ENCODE measurements around the gene BDKRB1.
"Not testable (repeated sequence)": the region's sequence is repeated elsewhere in the genome, so short reads cannot be mapped to it uniquely, and the experiment has no call there.

Gene BDKRB1

GRCh38 chr14:96235426-96235825 lies 20.6 kb upstream of the BDKRB1 start:
- no peak for DNase-seq (ENCODE audit: low spot score)

DNA sequence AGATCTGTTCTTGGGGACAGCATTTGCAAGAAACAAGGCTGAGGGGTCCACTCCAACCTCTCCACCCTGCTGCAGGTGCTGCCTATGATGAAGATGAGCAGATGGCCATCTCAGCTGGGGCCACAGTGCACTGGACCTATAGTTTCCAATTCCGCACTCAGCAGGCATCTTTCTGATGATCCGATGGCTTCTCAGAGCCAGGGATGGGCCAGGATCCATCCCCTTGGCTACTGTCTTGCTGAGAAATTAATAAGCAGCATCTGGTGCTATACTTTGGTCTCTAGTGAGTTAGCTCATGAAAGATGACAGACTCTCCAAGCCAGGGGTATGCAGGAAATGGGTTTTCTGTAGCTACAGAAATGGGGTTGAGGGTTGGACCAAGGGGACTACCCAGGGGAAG lies 18.4 kb upstream of the BDKRB1 start:
- no peak for DNase-seq (ENCODE audit: low spot score)

DNA sequence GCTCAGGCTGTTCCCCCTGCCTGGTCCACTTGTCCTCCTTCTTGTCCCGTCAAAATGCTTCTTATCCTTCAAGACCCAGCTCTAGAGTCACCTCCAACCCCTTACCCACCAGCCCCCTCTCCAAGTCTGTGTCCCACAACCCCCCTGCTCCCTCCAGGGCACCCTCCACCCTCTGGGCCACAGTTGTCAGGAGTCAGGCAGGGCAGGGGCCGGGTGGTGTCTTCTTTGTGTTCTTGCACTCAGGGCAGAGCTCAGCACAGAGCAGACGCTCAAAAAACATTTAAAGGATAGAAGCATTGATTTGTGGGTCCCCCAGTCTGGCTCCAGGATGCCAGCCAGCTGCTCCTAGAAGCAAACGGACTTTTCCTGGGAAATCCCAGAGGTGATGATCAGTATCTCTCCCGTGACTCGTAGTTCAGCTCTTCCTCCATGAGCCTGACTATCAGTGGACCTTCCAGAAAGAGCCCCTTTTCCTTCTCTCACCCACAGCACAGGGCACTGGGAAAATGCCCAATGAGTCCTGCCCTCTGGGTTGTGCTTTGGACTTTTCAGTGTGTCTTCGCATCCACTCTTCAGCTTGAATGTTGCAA lies 17.2 kb upstream of the BDKRB1 start:
- no peak for DNase-seq (ENCODE audit: low spot score)

GRCh38 chr14:96239711-96240141 lies 16.3 kb upstream of the BDKRB1 start:
- DNase-seq (ENCODE audit: low spot score), result no peak

DNA sequence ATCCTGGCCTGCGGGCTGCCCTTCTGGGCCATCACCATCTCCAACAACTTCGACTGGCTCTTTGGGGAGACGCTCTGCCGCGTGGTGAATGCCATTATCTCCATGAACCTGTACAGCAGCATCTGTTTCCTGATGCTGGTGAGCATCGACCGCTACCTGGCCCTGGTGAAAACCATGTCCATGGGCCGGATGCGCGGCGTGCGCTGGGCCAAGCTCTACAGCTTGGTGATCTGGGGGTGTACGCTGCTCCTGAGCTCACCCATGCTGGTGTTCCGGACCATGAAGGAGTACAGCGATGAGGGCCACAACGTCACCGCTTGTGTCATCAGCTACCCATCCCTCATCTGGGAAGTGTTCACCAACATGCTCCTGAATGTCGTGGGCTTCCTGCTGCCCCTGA lies 15.4 kb upstream of the BDKRB1 start:
- DNase-seq (ENCODE audit: low spot score), result no peak

DNA sequence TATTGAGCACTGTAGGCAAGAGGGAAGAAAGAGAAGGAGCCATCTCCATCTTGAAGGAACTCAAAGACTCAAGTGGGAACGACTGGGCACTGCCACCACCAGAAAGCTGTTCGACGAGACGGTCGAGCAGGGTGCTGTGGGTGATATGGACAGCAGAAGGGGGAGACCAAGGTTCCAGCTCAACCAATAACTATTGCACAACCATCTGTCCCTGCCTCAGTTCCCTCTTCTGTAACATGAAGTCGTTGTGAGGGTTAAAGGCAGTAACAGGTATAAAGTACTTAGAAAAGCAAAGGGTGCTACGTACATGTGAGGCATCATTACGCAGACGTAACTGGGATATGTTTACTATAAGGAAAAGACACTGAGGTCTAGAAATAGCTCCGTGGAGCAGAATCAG lies 13.9 kb upstream of the BDKRB1 start:
- DNase-seq (ENCODE audit: low spot score), result no peak

DNA sequence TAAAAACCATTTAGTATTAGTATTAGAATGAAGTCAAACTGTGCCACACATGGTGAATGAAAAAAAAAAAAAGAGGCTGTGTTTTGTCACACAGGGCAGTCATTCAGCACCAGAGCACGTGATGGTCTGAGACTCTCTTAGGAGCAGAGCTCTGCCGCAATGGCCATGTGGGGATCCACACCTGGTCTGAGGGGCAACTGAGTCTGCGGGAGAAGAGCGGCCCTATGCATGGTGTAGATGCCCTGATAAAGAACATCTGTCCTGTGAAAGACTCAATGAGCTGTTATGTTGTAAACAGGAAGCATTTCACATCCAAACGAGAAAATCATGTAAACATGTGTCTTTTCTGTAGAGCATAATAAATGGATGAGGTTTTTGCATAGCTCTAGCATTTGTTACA lies 12.2 kb upstream of the BDKRB1 start:
- DNase-seq (ENCODE audit: low spot score), result peak; percentile 18

DNA sequence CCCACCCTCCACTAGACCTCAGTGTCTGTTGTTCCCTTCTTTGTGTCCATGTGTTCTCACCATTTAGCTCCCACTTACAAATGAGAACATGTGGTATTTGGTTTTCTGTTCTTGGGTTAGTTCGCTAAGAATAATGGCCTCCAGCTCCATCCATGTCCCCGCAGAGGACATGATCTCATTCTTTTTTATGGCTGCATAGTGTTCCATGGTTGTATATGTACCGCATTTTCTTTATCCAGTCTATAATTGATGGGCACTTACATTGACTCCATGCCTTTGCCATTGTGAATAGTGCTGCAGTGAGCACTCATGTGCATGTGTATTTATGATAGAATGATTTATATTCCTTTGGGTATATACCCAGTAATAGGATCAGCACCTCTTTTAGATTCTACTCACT lies 10.9 kb upstream of the BDKRB1 start:
- not testable (repeated sequence) for DNase-seq (ENCODE audit: low spot score)

DNA sequence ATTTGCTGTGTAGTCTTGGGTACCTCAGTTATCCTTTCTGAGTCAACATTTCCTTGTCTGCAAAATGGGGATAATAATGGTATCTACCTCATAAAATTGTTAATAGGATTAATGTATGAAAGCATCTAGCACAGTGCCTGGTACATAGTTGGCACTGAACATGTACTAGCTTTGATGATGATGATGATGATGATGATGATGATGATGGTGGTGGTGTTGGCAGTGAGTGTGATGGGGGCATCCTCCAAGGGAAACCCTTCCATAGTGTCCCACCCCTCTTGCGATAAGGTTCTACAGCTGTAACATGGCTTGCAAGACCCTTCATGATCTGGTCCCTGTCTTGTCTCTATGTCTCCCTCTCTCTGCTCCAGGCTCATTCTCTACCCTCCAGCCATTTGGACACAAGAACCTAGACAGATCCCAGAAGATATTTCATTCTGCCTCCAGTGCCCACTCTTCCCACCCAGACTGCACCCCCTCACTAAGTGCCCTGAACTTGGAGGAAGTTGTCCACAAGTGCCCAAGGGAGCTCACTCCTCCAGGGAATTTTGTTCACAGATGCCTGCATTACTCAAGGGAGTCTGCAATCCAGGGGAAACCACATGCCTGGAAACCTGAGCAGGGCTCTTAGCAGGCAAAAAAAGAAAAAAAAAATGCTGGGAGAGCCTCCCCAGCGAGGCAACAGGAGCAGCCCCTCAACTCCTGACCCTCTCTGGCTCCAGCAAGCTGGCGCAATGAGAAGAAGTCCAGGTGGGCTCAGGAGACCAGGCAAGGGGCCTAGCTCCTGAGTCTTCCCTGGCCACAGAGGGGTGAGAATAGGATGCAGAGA lies 10.1 kb upstream of the BDKRB1 start:
- DNase-seq (ENCODE audit: low spot score), result peak; percentile 56

- peak; percentile 95 for DNase-seq (ENCODE audit: low spot score)
Observed at GRCh38 chr14:96246539-96246847, 9.5 kb upstream of the BDKRB1 start.

- DNase-seq (ENCODE audit: low spot score), result no peak
Observed at GRCh38 chr14:96247031-96247430, 9.0 kb upstream of the BDKRB1 start.

DNA sequence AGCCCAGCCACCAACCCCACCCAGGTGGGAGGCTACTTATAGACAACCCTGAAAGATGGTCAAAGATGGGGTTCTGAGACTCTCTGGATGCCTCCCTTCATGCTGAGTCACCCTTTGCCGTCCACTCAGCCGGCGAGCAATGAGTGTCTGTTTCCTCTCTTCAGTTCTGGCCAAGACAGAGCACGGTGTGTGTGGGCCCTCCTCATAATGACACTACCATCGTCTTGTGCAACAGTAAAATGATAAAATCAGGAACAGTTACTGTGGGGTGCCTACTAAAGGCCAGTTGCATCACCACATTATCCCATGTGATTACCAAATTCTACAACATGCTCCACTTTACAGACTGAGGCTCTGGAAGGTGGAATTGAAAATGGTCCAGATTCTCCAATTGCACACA lies 7.0 kb upstream of the BDKRB1 start:
- DNase-seq (ENCODE audit: low spot score), result peak; percentile 79

GRCh38 chr14:96250485-96250884 lies 5.5 kb upstream of the BDKRB1 start:
- DNase-seq (ENCODE audit: low spot score), result no peak

DNA sequence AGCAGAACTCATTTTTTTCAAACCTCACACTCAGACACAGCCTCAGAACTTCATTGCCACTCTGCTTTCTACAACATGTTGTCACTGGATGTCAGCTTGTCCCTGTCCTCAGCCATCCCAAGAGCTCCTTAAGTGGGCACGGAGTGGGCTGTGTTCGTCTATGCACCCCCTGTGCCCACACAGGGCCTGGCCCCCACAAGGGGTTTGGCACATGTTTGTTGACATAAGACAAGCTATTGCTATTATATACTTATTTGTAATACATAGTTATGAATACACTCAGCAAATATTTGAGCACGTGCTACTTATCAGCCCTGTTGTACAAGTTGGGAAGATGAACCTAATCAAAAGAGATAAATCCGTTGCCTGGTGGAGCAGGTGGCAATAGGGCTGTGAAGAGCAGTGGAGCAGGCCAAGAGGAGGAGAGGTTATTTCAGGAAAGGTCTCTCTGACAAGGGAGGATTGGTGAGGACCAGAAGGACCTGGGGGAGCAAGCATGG lies 4.3 kb upstream of the BDKRB1 start:
- no peak for DNase-seq (ENCODE audit: low spot score)

- DNase-seq (ENCODE audit: low spot score), result peak; percentile 42
Observed at GRCh38 chr14:96252323-96252998, 3.5 kb upstream of the BDKRB1 start.

DNA sequence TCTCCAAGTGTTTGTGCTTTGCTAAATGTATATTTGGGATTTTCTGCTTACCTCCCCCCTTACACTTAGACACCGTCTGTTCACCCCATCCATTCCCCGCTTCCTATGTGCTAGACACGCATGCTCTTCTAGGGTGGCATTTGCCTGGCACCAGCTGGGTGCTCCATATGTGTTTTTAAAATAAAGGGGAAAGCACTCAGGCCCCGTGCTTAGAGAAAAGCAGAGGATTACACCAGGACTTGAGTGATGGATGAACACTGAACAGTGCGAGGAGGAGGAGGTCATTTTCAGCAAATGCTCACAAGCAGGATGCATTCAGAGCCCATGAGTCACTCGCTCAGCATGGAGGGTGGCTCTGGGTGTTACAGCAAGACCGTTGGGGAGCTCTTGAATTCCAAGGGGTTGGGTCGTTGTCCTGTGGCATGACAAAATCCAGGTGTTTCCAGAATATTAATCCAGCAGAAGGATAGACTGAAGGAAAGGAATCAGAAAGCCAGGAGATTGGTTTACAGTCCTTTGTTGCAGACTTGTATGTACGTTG lies 2.9 kb upstream of the BDKRB1 start:
- peak; percentile 81 for DNase-seq (ENCODE audit: low spot score)

DNA sequence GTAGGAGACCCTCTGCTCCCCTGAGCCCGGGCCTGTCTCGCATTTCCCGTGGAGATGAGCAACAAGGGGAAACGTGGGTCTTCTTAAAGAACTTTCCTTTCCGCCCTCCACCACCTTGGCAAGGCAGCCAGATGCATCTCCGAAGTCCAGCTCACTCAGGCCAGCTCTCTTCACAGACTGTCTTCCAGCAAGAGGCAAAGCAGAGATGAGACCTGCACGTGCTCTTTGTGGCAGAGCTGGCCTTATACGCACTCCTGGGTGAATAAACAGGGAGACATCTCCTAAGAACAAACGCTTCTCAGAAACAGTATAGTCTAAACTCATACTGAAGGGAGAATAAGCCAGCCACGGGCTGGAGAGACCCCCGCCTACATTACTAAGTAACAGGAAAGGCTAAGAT lies 1.3 kb upstream of the BDKRB1 start:
- no peak for DNase-seq (ENCODE audit: low spot score)

DNA sequence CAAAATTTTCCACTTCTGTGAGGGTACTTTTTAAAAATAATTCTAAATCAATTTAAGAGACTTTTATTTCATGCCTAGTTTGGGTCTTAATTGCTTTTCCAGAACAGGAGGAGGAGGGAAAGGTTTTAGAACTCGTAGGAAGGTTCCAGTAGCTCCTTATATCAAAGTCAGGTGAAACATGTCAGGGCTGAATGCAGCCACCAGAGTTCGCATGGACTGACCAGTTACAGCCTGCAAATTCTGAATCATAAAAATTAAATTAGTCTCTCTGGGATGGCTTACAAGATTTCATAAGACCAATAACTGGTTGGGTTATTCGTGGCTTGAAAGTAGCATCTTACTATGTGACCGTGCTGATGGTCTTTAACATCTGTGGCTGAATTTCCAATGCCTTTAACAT lies 397 bp downstream of the BDKRB1 start:
- peak; percentile 61 for DNase-seq (ENCODE audit: low spot score)

GRCh38 chr14:96257056-96257455 lies 1.0 kb downstream of the BDKRB1 start:
- DNase-seq (ENCODE audit: low spot score), result no peak

DNA sequence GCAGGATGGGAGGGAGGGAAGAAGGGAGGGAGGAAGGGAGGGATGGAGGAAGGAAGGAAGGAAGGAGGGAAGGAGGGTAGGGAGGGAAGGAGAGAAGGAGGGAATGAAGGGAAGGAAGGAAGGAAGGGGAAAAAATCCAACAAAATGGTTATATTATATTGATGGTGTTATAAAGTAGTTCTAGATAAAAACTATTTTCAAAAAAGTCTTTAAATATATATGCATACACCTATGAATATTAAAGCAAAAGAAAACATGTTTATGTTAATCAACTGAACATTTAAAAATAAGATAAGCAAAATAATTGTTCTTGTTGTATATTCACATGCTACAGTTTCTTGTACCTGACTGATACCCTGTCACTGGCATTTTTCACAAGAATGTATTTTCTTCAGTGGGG lies 1.9 kb downstream of the BDKRB1 start:
- no peak for DNase-seq (ENCODE audit: low spot score)

DNA sequence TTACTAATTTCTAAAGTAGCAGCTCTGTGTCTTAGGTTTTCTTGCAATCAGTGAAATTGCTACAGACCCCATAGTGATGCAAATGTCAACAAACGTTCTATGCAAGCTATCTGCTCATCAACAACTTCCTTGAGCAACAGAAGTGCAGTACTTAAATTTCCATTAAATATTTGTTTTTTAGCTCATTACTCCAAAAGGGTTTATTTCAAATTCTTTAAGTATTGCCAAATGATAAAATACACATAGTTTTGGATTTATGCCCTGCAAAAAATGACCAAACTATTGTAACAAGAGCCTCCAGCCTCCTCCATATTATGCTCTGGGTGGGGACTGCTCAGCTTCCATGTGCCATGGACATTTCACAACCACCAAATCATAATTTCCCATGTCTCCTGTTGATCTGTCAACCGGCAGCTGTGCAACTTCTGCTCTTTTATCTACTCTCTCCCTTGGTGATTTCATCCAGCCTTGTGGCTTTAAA lies 4.4 kb downstream of the BDKRB1 start:
- DNase-seq (ENCODE audit: low spot score), result peak; percentile 56

GRCh38 chr14:96261053-96261452 lies 5.0 kb downstream of the BDKRB1 start:
- DNase-seq (ENCODE audit: low spot score), result no peak

Data from AG08395 (cell line).